GM18870 (cell line): Measurements from ENCODE around the gene SYMPK.
"Not testable (repeated sequence)": the region's sequence is repeated elsewhere in the genome, so short reads cannot be mapped to it uniquely, and the experiment has no call there.

Source experiments
- ATAC-seq: cut with Tn5 transposase; IDR thresholded peaks from one replicate; pipeline ENCODE4 v1.9.1; 2021; ENCODE audit warnings: moderate library complexity; ENCODE audit not compliant: unreplicated experiment

The SYMPK gene

GRCh38 chr19:45870798-45871197 lies 7.9 kb upstream of the SYMPK start:
- ATAC-seq, result no peak

DNA sequence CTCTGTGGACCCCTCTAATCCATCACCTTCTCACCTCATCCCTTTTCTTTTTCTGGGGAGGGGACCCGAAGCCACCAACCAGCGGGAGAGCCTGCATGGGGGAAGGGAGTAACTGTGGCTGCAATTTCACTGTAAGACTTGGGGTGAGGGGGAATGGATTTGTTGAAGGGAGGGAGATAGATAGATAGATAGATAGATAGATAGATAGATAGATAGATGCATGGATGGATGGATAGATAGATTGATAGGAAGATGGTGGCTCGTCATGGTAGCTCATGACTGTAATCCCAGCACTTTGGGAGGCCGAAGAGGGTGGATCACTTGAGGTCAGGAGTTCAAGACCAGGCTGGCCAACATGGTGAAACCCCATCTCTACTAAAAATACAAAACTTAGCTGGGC lies 4.3 kb upstream of the SYMPK start:
- not testable (repeated sequence) for ATAC-seq

DNA sequence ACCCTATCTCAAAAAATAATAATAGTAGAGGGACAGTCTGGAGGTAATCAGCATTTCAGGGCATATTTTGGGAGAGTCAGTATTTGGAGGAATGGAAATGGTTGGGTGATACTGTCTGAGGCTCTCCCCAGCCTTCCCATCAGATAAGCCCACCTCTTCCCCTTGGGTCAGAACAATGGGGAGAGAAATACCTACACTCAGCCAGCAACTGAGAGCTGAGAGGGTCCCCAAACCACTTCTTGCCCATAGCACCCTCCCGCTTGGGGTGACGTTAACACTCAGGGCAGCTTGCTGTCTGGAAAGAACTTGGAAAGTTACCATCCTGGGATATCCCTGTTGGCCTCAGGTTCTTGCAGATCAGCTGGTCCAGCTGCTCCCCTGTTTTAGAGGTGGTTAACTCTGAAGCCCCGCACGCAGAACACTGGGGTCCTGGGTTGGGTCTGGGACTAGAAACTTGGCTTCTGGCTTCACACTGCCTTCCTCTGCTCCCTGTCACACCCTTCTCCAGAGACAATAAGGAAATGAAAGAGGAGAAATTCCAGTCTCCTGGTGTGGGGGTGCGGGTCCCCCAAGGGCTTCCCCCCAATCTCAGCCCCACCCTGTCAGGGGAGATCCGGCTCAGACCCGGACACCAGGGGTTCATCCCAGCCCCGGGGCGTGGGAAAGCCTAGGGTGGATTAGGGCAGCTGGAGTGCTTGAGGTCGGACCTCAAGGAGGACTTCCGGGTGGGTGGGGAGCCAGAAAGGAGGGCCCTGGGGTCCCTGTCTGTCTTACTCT lies 3.6 kb upstream of the SYMPK start:
- no peak for ATAC-seq

GRCh38 chr19:45865269-45865948 lies 2.5 kb upstream of the SYMPK start:
- no peak for ATAC-seq

GRCh38 chr19:45864629-45865082 lies 1.7 kb upstream of the SYMPK start:
- ATAC-seq, result no peak

DNA sequence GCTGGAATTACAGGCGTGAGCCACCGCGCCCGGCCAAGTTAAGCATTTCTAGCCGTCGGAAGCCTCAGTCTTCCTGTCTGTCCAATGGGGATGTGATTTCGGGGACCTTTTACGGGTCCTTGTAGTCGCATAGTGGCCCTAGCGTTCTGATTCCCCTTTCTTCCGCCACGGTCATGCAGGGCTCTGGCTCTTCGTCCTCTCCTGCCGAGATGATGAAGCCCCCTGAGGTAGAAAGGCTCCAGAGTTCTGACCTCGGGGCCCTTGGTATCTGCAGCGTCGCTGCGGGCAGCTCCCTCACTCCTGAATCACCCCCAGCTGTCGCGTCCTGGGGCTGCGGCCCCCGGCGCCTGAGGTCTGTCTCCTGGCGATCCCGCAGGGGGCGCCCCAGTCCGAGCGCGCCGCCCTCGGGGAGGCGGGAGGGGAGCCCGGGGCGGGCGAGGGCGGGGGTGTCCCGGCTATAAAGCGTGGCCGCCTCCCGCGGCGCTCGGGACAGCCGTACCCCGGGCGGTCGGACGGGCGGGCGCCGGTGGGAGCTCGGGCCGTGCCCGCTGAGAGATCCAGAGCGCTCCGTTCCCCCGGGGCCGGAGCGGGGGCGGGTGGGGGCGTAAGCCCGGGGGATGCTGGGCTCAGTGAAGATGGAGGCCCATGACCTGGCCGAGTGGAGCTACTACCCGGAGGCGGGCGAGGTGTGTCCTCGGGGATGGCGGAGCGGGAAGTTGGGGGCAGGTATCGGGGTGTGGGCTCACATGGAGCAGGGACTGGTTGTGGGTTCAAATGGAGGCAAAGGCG lies 1.1 kb upstream of the SYMPK start, which contains the start of gene FOXA3:
Gene FOXA3, plus strand, starts transcription at position 487 of the 789 bp plus-strand sequence. Its CDS starts 131 bp downstream, at position 618.
- ATAC-seq, result no peak

GRCh38 chr19:45863335-45863839 lies 440 bp upstream of the SYMPK start:
- no peak for ATAC-seq

DNA sequence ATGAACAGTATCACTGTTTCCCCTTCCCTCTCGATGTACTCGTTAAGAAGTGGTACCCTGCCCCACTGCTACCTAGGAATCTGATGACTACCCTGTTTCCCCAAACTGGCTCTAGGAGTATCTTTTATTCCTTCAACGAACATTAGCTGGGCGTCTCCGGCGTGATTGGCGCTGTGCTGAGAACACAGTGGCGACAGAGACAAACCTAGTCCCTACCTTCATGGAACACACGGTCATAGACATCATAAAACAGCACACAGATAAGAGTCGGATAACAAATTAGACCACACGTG lies 730 bp downstream of the SYMPK start:
- no peak for ATAC-seq

DNA sequence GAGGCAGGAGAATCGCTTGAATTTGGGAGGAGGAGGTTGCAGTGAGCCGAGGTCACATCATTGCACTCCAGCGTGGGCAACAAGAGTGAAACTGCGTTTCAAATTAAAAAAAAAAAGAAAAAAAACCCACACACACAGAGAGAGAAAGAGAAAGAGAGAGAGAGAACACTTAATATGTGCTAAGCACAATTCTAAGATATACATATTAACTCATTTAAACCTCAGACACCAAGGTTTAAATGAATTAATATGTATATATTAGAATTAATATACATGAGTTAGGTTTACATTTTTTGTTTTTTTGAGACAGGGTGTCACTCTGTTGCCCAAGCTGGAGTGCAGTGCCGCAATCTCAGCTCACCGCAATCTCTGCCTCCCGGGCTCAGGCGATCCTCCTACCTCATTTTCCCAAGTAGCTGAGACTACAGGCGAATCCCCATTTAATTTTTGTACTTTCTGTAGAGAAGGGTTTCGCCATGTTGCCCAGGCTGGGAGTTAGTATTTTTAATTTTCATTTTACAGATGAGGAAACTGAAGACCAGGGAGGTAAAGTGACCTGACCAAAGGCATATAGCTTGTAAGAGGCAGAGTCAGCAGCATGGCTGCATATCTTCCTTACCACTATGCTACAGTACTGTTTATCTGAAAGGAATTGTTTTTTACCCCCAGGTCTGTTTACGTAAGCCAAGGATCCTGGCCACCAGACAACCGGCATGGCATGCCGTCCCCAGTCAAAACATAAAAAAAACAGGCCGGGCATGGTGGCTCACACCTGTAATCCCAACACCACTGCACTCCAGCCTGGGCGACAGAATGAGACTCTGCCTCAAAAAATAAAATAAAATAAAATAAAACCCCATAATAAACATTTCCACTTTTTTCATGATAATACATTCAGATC lies 2.3 kb downstream of the SYMPK start:
- ATAC-seq, result no peak

- no peak for ATAC-seq
These were observed 8.7 kb downstream of the SYMPK start for GRCh38 chr19:45854167-45854778.

DNA sequence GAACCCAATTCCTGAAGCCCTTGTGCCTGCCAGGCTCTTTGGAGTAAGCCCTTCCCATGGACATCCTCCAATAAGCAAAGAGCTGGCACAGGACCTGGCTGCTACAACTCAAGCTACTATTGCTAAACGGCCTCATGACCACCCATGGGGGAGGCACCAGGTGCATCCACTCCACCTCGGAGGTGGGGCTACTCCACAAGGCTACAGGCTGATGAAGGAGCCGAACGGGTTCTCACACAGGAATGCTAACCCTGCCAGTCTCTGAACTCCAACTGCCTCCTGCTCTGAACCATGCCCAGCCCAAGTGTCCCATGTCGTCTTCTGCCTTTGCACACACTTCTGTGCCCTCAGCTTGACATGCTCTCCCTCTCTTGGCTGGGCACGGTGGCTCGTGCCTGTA lies 10.0 kb downstream of the SYMPK start:
- ATAC-seq, result no peak

DNA sequence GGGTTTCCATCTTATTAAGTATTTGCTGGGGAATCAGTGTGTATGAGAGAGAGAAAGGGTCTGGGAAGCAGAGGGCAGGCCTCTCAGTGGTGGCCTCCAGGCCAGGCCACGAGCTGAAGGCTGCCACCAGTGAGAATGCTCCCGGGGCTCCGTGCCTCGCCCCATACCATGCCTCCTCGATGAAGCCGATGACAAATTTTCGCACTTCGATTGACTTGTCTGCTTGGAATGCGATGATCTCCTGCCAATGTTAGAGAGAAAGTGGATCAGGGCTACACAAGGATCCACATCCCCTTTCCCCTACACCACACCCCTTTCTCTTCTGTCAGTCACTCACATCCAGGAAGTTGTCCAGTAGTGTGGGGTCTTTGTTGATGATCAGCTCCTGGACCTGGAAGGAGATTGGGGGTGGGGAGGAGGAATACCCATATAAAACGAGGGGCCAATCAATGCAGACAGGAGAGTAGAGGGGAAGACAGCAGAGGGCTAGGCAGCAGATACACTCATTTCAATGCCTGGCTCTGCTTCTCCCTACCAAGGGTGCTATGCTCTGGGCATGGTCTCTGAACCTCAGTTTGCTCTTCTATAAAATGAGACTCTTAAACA lies 10.7 kb downstream of the SYMPK start:
- ATAC-seq, result no peak

- ATAC-seq, result no peak
These were observed 14.0 kb downstream of the SYMPK start for GRCh38 chr19:45848922-45849321.

DNA sequence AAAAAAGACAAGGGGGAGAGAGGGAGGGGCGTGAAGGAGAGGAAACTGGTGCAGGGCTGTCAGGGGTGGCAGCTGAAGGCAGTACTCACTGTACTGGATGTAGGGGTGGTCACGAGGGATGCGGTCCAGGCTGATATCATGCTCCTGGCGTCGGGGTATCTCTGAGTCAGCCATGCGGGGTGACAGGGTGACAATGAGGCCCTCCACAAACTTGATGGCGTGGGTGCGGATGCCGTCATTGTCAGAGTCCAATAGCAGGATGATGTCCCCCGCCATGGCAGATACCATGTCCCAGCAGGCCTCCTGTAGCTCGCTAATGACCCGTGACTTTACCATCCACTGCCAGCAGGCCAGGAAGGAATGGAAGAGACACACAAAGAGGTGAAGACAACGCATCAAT lies 15.3 kb downstream of the SYMPK start:
- ATAC-seq, result no peak

DNA sequence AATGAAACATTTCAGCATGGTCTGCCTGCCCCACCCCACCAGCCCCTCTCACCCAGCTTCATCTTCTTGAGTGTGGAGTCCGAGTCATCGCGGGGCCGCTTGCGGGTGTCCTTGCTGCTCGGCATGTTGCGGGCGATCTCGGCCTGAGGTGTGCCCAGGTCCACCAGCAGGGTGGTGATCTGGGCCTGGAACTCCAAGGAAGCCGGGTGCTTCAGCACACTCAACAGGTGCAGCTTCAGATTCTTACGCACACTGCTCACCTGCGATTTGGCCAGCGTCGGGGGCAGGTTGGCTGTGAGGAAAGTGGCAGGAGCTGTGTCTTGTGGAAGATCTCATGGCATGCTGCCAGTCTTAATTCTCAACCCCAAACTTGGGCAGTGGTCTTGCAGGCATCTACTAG lies 20.7 kb downstream of the SYMPK start:
- no peak for ATAC-seq

GRCh38 chr19:45834970-45835369 lies 28.0 kb downstream of the SYMPK start:
- no peak for ATAC-seq

GRCh38 chr19:45828945-45829344 lies 34.0 kb downstream of the SYMPK start:
- no peak for ATAC-seq

DNA sequence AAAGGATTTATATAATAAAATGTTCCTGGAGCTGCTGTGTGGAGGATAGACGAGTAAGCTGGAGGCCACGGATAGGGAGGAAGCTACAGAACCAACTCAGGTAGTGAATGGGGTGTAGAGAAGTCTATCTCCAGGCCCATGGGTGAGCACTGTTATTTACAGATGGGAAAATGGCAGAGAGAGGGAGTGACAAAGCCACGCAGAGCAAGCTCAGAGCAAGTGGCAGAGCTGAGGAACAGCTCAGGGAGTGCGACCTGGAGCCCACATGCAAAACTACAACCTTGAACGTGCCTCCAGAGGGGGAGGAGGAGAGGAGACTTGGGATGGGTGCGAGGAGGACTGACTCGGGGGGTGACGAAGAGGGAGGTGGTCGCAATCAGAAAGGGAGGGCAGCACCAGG lies 34.4 kb downstream of the SYMPK start:
- ATAC-seq, result no peak

- ATAC-seq, result no peak
These were observed 35.4 kb downstream of the SYMPK start for GRCh38 chr19:45827459-45828093.
